Uterus (tissue), 4 donors: Measurements from ENCODE around the gene DIP2B. TPM values are rescaled to one million over a fixed set of nuclear protein-coding genes. Genes with fewer than 3 reads are reported as not detected.
"Not testable (repeated sequence)": the region's sequence is repeated elsewhere in the genome, so short reads cannot be mapped to it uniquely, and the experiment has no call there.

Experiments
- DNase-seq, 2 donors: peaks; one replicate each; pipeline ENCODE4 v3.0.0-alpha.2; 2019 to 2020
- H3K27ac ChIP-seq, 2 donors: fragments of 200-600 bp; sonication (generic); 1 replicate in 1 of 2; 2 replicates in 1 of 2; pipeline ENCODE4 v1.5.1; 2016 to 2018
- H3K27me3 ChIP-seq, 2 donors: fragments of 200-600 bp; sonication (generic); one replicate each; pipeline ENCODE4 v1.5.1; 2018 to 2019; ENCODE audit warnings: control low read depth in 1 of 2
- H3K36me3 ChIP-seq, 2 donors: fragments of 200-600 bp; sonication (generic); one replicate each; pipeline ENCODE4 v1.5.1; 2019; ENCODE audit warnings: control low read depth in 1 of 2
- H3K4me1 ChIP-seq, 2 donors: fragments of 200-600 bp; sonication (generic); one replicate each; pipeline ENCODE4 v1.5.1; 2018 to 2019; ENCODE audit warnings: control low read depth in 1 of 2
- H3K4me3 ChIP-seq, 2 donors: fragments of 200-600 bp; sonication (generic); 1 replicate in 1 of 2; 2 replicates in 1 of 2; pipeline ENCODE4 v1.5.1; 2018 to 2019; ENCODE audit warnings: mild to moderate bottlenecking in 1 of 2
- H3K9me3 ChIP-seq, 2 donors: fragments of 200-600 bp; sonication (generic); one replicate each; pipeline ENCODE4 v1.5.1; 2019; ENCODE audit warnings: control low read depth in 1 of 2
- POLR2A ChIP-seq, 2 donors: fragments of 450-650 bp; IDR thresholded peaks; one replicate each; pipeline ENCODE4 v1.6.1; 2016; ENCODE audit warnings: antibody characterized with exemption in 2 of 2, mild to moderate bottlenecking in 1 of 2, moderate library complexity in 1 of 2
- intact Hi-C: fragments of 100-400 bp; cut with DNase I; formaldehyde crosslinking; loops from one replicate; pipeline ENCODE4 v1.15.1; 2023; ENCODE audit warnings: low total_unique reads
- total RNA-seq, 4 donors: library from RNA; depleted of rRNA in 3 of 4; stranded (reverse); fragments of >200 nt in 3 of 4; gene quantifications; one replicate each; pipeline versions ENCODE4 v1.1.0 to v1.2.4, GENCODE V29; 2014 to 2023
- TF ChIP-seq, protein P1 (sequence below), 4 experiments: fragments of 200-600 bp in 2 of 4; fragments of 450-650 bp in 2 of 4; sonication (generic) in 2 of 4; IDR thresholded peaks; one replicate each; pipeline ENCODE4 v1.5.1; 2016 to 2019; ENCODE audit warnings: antibody characterized with exemption in 4 of 4, mild to moderate bottlenecking in 2 of 4, moderate library complexity in 1 of 4
- donor health status: DM: yes; HTN: yes; CAD: no.

The DIP2B gene
- total RNA-seq, 4 donors from 2014 or later, result 5.6 to 47.0 (median 14.9) TPM

GRCh38 chr12:50555471-50555885 is 50.7 kb downstream of the DIP2B start:
- no peaks in the 10 kb centered on the region for H3K9me3 ChIP-seq
- intact Hi-C loops, result no loop called here
- TF ChIP-seq POLR2A (IDR thresholded peaks at IDR 0.05), result no peak
- TF ChIP-seq, protein P1, sequence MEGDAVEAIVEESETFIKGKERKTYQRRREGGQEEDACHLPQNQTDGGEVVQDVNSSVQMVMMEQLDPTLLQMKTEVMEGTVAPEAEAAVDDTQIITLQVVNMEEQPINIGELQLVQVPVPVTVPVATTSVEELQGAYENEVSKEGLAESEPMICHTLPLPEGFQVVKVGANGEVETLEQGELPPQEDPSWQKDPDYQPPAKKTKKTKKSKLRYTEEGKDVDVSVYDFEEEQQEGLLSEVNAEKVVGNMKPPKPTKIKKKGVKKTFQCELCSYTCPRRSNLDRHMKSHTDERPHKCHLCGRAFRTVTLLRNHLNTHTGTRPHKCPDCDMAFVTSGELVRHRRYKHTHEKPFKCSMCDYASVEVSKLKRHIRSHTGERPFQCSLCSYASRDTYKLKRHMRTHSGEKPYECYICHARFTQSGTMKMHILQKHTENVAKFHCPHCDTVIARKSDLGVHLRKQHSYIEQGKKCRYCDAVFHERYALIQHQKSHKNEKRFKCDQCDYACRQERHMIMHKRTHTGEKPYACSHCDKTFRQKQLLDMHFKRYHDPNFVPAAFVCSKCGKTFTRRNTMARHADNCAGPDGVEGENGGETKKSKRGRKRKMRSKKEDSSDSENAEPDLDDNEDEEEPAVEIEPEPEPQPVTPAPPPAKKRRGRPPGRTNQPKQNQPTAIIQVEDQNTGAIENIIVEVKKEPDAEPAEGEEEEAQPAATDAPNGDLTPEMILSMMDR (IDR thresholded peaks at IDR 0.05), result no peak
- DNase-seq, result no peak
- no peaks in the 10 kb centered on the region for H3K4me1 ChIP-seq
- no peaks in the 10 kb centered on the region for H3K27me3 ChIP-seq
- H3K4me3 ChIP-seq, result no peak overlapping the region
- H3K27ac ChIP-seq, result no peak overlapping the region
- H3K36me3 ChIP-seq, result no peaks in the 10 kb centered on the region

- Histone ChIP-seq H3K36me3 (no peaks in the 10 kb centered on the region), H3K27ac (no peak overlapping the region), H3K4me3 (no peak overlapping the region), H3K27me3 (no peaks in the 10 kb centered on the region), H3K9me3 (no peaks in the 10 kb centered on the region), H3K4me1 (no peaks in the 10 kb centered on the region)
- no peak for TF ChIP-seq POLR2A (IDR thresholded peaks at IDR 0.05)
- TF ChIP-seq, protein P1 (IDR thresholded peaks at IDR 0.05), result no peak
- intact Hi-C loops, result no loop called here
- no peak for DNase-seq
Observed at GRCh38 chr12:50556273-50556672, 51.5 kb downstream of the DIP2B start.

GRCh38 chr12:50556796-50557195 is 52.0 kb downstream of the DIP2B start:
- H3K27ac ChIP-seq, H3K36me3 ChIP-seq, DNase-seq, H3K27me3 ChIP-seq, H3K4me3 ChIP-seq, intact Hi-C loops, H3K4me1 ChIP-seq, H3K9me3 ChIP-seq: not testable (repeated sequence)

DNA sequence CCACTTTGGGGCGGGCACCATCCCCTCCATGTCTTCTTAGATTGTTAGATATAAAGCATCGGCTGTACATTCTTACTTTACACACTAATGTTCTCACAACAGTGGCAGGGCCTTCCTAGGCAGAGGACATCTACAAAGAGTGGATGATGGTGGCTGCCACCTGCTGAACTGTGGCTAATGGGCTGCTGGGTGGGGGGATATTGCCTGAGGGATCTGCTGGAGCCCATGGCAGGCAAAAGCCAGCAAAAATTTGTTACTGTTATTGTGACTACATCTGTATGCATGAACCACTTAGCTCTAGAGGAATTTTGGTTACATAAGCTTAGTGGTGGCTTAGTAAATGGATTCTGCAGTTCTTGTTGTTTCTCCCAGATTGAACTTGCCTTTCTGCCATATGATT is 52.6 kb downstream of the DIP2B start:
- H3K27me3 ChIP-seq, result no peaks in the 10 kb centered on the region
- TF ChIP-seq, protein P1 (IDR thresholded peaks at IDR 0.05), result no peak
- TF ChIP-seq POLR2A (IDR thresholded peaks at IDR 0.05), result no peak
- H3K4me1 ChIP-seq, result no peaks in the 10 kb centered on the region
- no peak overlapping the region for H3K4me3 ChIP-seq
- no peak overlapping the region for H3K27ac ChIP-seq
- no peaks in the 10 kb centered on the region for H3K9me3 ChIP-seq
- intact Hi-C loops, result no loop called here
- DNase-seq, result no peak
- no peaks in the 10 kb centered on the region for H3K36me3 ChIP-seq

GRCh38 chr12:50558970-50559369 is 54.2 kb downstream of the DIP2B start:
- no peak for DNase-seq
- Histone ChIP-seq H3K27me3 (no peaks in the 10 kb centered on the region), H3K36me3 (no peaks in the 10 kb centered on the region), H3K4me1 (no peaks in the 10 kb centered on the region), H3K27ac (no peak overlapping the region), H3K9me3 (no peaks in the 10 kb centered on the region), H3K4me3 (no peak overlapping the region)
- intact Hi-C loops, result no loop called here
- TF ChIP-seq POLR2A (IDR thresholded peaks at IDR 0.05), result no peak
- TF ChIP-seq, protein P1 (IDR thresholded peaks at IDR 0.05), result no peak
